ENCODE data around the gene RHOA. TPM values are rescaled to one million over a fixed set of nuclear protein-coding genes. Genes with fewer than 3 reads are reported as not detected.
"Not testable (repeated sequence)": the region's sequence is repeated elsewhere in the genome, so short reads cannot be mapped to it uniquely, and the experiment has no call there.

The RHOA gene
- total RNA-seq, 3 donors from 2014 or later (not counting 1 experiment from before 2014, with no cell fraction given): 342 to 372 (median 370) TPM

DNA sequence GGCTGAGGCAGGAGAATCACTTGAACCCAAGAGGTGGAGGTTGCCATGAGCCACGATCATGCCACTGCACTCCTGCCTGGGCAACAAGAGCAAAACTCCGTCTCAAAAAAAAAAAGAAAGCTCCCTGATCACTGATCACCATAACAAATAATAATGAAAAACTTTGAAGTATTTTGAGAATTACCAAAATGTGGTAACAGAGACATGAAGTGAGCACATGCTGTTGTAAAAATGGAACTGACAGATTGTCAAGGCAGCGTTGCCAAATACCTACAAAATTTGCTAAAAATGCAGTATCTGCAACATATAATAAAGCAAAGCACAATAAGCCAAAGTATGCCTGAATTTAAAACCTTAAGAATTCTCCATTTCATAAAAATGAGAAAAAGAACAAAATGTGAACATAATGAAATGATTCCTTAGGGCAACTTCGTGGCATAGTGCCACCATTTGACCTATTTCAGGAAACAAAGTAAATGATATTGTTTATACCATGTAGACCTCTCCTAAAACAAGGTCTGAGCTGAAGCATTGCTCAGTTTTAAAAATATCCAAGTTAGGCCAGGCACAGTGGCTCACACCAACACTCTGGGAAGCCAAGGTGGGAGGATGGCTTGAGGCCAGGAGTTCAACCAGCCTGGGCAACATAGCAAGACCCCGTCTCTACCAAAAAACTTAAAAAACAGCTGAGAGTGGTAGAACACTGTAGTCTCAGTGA, 77.7 kb downstream of the RHOA start:
- Histone ChIP-seq H3K9me3 (ENCODE audit: control insufficient read depth, insufficient read depth, low read length) (no peaks in the 10 kb centered on the region), H3K4me3 (ENCODE audit: low read length) (no peak overlapping the region), H3K27ac (ENCODE audit: low read length) (no peak overlapping the region), H3K36me3 (ENCODE audit: control insufficient read depth, insufficient read depth, low read length) (peaks cover 50% of the 10 kb centered on the region), H3K27me3 (ENCODE audit: control insufficient read depth, insufficient read depth, low read length) (no peaks in the 10 kb centered on the region), H3K4me1 (ENCODE audit: control insufficient read depth, insufficient read depth, low read length) (peaks cover 16% of the 10 kb centered on the region)
- H3K27ac Mint-ChIP-seq: peak overlapping the region; percentile 75 to 78
- DNase-seq: no peak
- H3K9me3 Mint-ChIP-seq: no peaks in the 10 kb centered on the region
- TF ChIP-seq, protein P1, sequence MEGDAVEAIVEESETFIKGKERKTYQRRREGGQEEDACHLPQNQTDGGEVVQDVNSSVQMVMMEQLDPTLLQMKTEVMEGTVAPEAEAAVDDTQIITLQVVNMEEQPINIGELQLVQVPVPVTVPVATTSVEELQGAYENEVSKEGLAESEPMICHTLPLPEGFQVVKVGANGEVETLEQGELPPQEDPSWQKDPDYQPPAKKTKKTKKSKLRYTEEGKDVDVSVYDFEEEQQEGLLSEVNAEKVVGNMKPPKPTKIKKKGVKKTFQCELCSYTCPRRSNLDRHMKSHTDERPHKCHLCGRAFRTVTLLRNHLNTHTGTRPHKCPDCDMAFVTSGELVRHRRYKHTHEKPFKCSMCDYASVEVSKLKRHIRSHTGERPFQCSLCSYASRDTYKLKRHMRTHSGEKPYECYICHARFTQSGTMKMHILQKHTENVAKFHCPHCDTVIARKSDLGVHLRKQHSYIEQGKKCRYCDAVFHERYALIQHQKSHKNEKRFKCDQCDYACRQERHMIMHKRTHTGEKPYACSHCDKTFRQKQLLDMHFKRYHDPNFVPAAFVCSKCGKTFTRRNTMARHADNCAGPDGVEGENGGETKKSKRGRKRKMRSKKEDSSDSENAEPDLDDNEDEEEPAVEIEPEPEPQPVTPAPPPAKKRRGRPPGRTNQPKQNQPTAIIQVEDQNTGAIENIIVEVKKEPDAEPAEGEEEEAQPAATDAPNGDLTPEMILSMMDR (IDR thresholded peaks at IDR 0.05): no peak
- peaks cover 27 to 28% of the 10 kb centered on the region in 2 donors for H3K4me1 Mint-ChIP-seq
- intact Hi-C loops (cut with micrococcal nuclease): no loop called here
- peaks cover 10% of the 10 kb centered on the region for H3K36me3 Mint-ChIP-seq
- no peak for ATAC-seq
- H3K4me3 Mint-ChIP-seq: no peak overlapping the region
- WGBS (ENCODE audit: insufficient coverage): 91% methylated on average over 4 of the region's 5 CpGs
- H3K27me3 Mint-ChIP-seq (ENCODE audit: low read depth in 2 of 2): no peaks in the 10 kb centered on the region

DNA sequence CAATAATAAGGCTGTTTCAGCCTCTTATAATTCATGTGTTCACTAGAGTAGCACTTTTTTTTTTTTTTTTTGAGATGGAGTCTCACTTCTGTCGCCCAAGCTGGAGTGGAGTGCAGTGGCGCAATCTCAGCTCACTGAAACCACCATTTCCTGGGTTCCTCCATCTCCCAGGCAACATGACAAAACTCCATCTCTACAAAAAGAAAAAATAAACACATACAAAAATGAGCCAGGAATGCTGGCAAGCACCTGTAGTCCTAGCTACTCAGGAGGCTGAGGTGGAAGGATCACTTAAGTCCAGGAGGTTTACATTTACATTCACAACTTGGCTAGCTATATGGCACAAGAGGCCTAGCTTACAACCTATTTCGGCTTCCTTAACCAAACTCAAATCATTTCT, 78.7 kb downstream of the RHOA start:
- peak in 2 of 3 donors; percentile 46 to 52 for ATAC-seq
- Histone ChIP-seq H3K27me3 (ENCODE audit: control insufficient read depth, insufficient read depth, low read length) (no peaks in the 10 kb centered on the region), H3K4me3 (ENCODE audit: low read length) (no peak overlapping the region), H3K9me3 (ENCODE audit: control insufficient read depth, insufficient read depth, low read length) (no peaks in the 10 kb centered on the region), H3K27ac (ENCODE audit: low read length) (peak overlapping the region; percentile 16), H3K4me1 (ENCODE audit: control insufficient read depth, insufficient read depth, low read length) (peaks cover 11% of the 10 kb centered on the region), H3K36me3 (ENCODE audit: control insufficient read depth, insufficient read depth, low read length) (peaks cover 51% of the 10 kb centered on the region)
- peak overlapping the region; percentile 75 to 78 for H3K27ac Mint-ChIP-seq
- intact Hi-C loops (cut with micrococcal nuclease): no loop called here
- TF ChIP-seq, protein P1 (IDR thresholded peaks at IDR 0.05): no peak
- peak in 1 of 2 donors; percentile 62 for DNase-seq
- H3K4me3 Mint-ChIP-seq: no peak overlapping the region
- peaks cover 10% of the 10 kb centered on the region for H3K36me3 Mint-ChIP-seq
- WGBS (ENCODE audit: insufficient coverage): 34% methylated on average over 3 of the region's 3 CpGs
- H3K9me3 Mint-ChIP-seq: no peaks in the 10 kb centered on the region
- H3K4me1 Mint-ChIP-seq: peaks cover 18 to 21% of the 10 kb centered on the region in 2 donors
- no peaks in the 10 kb centered on the region for H3K27me3 Mint-ChIP-seq (ENCODE audit: low read depth in 2 of 2)

DNA sequence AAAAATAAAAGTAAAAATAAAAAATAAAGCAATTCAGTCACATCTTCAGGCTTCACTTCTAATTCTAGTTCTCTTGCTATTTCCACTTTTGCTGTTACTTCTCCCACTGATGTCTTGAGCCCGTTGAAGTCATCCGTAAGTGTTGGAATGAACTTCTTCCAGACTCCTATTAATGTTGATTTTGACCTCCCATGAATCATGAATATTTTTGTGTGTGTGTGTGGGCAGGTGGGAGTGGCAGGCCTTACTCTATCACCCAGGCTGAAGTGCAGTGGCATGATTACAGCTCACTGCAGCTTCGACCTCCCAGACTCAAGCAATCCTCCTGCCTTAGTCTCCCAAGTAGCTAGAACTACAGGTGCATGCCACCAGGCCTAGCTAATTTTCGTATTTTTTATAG, 82.6 kb downstream of the RHOA start:
- H3K9me3 Mint-ChIP-seq: no peaks in the 10 kb centered on the region
- no peak overlapping the region for H3K4me3 Mint-ChIP-seq
- WGBS (ENCODE audit: insufficient coverage): 100% methylated on average over 4 of the region's 4 CpGs
- H3K27me3 Mint-ChIP-seq (ENCODE audit: low read depth in 2 of 2): no peaks in the 10 kb centered on the region
- H3K36me3 ChIP-seq (ENCODE audit: control insufficient read depth, insufficient read depth, low read length): peaks cover 64% of the 10 kb centered on the region
- H3K27ac ChIP-seq (ENCODE audit: low read length): no peak overlapping the region
- no peak overlapping the region for H3K4me3 ChIP-seq (ENCODE audit: low read length)
- H3K27ac Mint-ChIP-seq: peak overlapping the region; percentile 49 to 50
- H3K4me1 ChIP-seq (ENCODE audit: control insufficient read depth, insufficient read depth, low read length): peaks cover 6% of the 10 kb centered on the region
- no peak for ATAC-seq
- intact Hi-C loops (cut with micrococcal nuclease): no loop called here
- no peaks in the 10 kb centered on the region for H3K9me3 ChIP-seq (ENCODE audit: control insufficient read depth, insufficient read depth, low read length)
- no peak for DNase-seq
- no peaks in the 10 kb centered on the region for H3K27me3 ChIP-seq (ENCODE audit: control insufficient read depth, insufficient read depth, low read length)
- TF ChIP-seq, protein P1 (IDR thresholded peaks at IDR 0.05): no peak
- peaks cover 15% of the 10 kb centered on the region for H3K36me3 Mint-ChIP-seq
- peaks cover 9 to 12% of the 10 kb centered on the region in 2 donors for H3K4me1 Mint-ChIP-seq

DNA sequence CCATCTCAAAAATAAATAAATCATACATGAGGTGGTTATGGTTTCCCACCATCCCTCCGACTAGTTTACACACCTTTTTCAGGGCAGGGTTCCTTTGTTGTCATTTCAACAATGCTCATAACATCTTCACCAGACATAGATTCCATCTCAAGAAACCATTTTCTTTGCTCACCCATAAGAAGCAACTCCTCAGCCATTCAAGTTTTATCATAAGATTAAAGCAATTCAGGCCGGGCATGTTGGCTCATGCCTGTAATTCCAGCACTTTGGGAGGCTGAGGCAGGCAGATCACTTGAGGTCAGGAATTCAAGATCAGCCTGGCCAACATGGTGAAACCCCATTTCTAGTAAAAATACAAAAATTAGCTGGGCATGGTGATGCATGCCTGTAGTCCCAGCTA, 83.4 kb downstream of the RHOA start:
- H3K4me1 ChIP-seq (ENCODE audit: control insufficient read depth, insufficient read depth, low read length); ATAC-seq; H3K4me3 ChIP-seq (ENCODE audit: low read length); H3K27ac ChIP-seq (ENCODE audit: low read length); H3K9me3 Mint-ChIP-seq; H3K4me3 Mint-ChIP-seq; H3K27ac Mint-ChIP-seq; H3K27me3 Mint-ChIP-seq (ENCODE audit: low read depth in 2 of 2); DNase-seq; H3K9me3 ChIP-seq (ENCODE audit: control insufficient read depth, insufficient read depth, low read length); intact Hi-C loops (cut with micrococcal nuclease); H3K27me3 ChIP-seq (ENCODE audit: control insufficient read depth, insufficient read depth, low read length): not testable (repeated sequence)
- H3K36me3 ChIP-seq (ENCODE audit: control insufficient read depth, insufficient read depth, low read length): peaks cover 67% of the 10 kb centered on the region
- Mint-ChIP-seq H3K36me3 (peaks cover 17% of the 10 kb centered on the region), H3K4me1 (peaks cover 8 to 14% of the 10 kb centered on the region in 2 donors)
- WGBS (ENCODE audit: insufficient coverage): 82% methylated on average over 2 of the region's 2 CpGs
